ENCODE results near the gene MED27.

DNA sequence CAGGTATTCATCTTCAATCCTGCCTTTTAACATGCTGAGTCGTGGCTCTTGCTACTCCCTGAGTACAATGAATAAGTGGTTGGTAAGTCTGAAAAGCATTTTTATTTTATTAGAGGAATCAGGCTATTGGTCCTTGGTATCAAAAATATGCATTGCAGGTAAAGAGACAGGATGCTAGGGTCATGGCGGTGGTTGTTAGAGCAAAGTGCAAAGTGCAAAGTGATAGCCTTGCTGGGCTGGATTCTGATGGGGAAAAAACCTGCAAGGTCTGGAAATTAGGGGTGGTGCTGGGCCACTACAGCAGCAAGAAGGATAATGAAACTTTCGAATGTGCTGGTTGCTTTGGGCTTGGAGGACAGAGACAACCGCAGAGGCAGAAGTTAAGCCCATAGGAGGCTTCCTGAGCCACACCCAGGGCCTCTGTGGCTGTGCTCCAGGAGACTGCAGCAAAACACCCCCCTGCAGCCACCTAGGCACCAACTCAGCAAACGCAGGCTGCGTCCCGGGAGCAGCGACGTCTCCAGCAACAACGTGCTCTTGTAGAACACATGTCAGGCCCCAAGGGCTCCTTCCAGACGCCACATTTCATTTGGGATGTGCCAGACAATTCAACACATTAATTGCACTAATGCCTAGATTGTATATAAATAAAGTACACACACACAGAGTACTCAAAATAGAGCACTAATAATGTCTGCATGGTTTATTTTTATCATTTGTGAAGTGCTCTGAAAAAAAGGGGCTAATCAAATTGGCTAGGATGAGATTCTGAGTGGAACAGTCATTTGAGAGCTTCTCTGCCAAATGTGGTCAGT is 190.0 kb downstream of the MED27 start:
- TF ChIP-seq, protein P1, sequence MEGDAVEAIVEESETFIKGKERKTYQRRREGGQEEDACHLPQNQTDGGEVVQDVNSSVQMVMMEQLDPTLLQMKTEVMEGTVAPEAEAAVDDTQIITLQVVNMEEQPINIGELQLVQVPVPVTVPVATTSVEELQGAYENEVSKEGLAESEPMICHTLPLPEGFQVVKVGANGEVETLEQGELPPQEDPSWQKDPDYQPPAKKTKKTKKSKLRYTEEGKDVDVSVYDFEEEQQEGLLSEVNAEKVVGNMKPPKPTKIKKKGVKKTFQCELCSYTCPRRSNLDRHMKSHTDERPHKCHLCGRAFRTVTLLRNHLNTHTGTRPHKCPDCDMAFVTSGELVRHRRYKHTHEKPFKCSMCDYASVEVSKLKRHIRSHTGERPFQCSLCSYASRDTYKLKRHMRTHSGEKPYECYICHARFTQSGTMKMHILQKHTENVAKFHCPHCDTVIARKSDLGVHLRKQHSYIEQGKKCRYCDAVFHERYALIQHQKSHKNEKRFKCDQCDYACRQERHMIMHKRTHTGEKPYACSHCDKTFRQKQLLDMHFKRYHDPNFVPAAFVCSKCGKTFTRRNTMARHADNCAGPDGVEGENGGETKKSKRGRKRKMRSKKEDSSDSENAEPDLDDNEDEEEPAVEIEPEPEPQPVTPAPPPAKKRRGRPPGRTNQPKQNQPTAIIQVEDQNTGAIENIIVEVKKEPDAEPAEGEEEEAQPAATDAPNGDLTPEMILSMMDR (conservative IDR thresholded peaks at IDR 0.05; ENCODE audit: low read depth, low read length), result no peak
- TF ChIP-seq EZH2phosphoT487 (IDR thresholded peaks at IDR 0.05; ENCODE audit: borderline replicate concordance, low read length), result no peak
- TF ChIP-seq EZH2 (IDR thresholded peaks at IDR 0.05; ENCODE audit: low read length, unreplicated experiment), result no peak
